Measurements from ENCODE around the gene ECM2.
"Not testable (repeated sequence)": the region's sequence is repeated elsewhere in the genome, so short reads cannot be mapped to it uniquely, and the experiment has no call there.

Gene ECM2

GRCh38 chr9:92535940-92536850 is at the start of gene ECM2:
Gene ECM2 (minus strand): TSS chr9:92535990. CDS start chr9:92522866, 13,124 bp downstream.
- peak; percentile 11 for DNase-seq (ENCODE audit: low spot score)

- DNase-seq (ENCODE audit: low spot score) = no peak
Measured at GRCh38 chr9:92576175-92576574, 40.4 kb upstream of the ECM2 start.

- not testable (repeated sequence) for DNase-seq (ENCODE audit: low spot score)
Measured at GRCh38 chr9:92573612-92574011, 37.8 kb upstream of the ECM2 start.

- DNase-seq (ENCODE audit: low spot score) = not testable (repeated sequence)
Measured at GRCh38 chr9:92571871-92572270, 36.1 kb upstream of the ECM2 start.

- no peak for DNase-seq (ENCODE audit: low spot score)
Measured at GRCh38 chr9:92564982-92565381, 29.2 kb upstream of the ECM2 start.

- no peak for DNase-seq (ENCODE audit: low spot score)
Measured at GRCh38 chr9:92564504-92564903, 28.7 kb upstream of the ECM2 start.

- DNase-seq (ENCODE audit: low spot score) = no peak
Measured at GRCh38 chr9:92563116-92564100, 27.6 kb upstream of the ECM2 start.

- DNase-seq (ENCODE audit: low spot score) = no peak
Measured at GRCh38 chr9:92562461-92562967, 26.7 kb upstream of the ECM2 start.

GRCh38 chr9:92561374-92562330 is 25.9 kb upstream of the ECM2 start:
- DNase-seq (ENCODE audit: low spot score) = no peak

- no peak for DNase-seq (ENCODE audit: low spot score)
Measured at GRCh38 chr9:92558612-92559374, 23.0 kb upstream of the ECM2 start.

GRCh38 chr9:92550765-92551164 is 15.0 kb upstream of the ECM2 start:
- DNase-seq (ENCODE audit: low spot score) = no peak

GRCh38 chr9:92547356-92547755 is 11.6 kb upstream of the ECM2 start:
- DNase-seq (ENCODE audit: low spot score) = no peak

- no peak for DNase-seq (ENCODE audit: low spot score)
Measured at GRCh38 chr9:92545002-92545510, 9.3 kb upstream of the ECM2 start.

- DNase-seq (ENCODE audit: low spot score) = no peak
Measured at GRCh38 chr9:92543972-92544371, 8.2 kb upstream of the ECM2 start.

- no peak for DNase-seq (ENCODE audit: low spot score)
Measured at GRCh38 chr9:92538541-92538940, 2.8 kb upstream of the ECM2 start.

GRCh38 chr9:92534674-92535073 is 1.1 kb downstream of the ECM2 start:
- DNase-seq (ENCODE audit: low spot score) = no peak

GRCh38 chr9:92534204-92534603 is 1.6 kb downstream of the ECM2 start:
- DNase-seq (ENCODE audit: low spot score) = no peak

GRCh38 chr9:92530893-92531292 is 4.9 kb downstream of the ECM2 start:
- DNase-seq (ENCODE audit: low spot score) = no peak

- no peak for DNase-seq (ENCODE audit: low spot score)
Measured at GRCh38 chr9:92529124-92529523, 6.7 kb downstream of the ECM2 start.

- DNase-seq (ENCODE audit: low spot score) = no peak
Measured at GRCh38 chr9:92528522-92528849, 7.3 kb downstream of the ECM2 start.
